ENCODE data around the gene ELN.
"Not testable (repeated sequence)": the region's sequence is repeated elsewhere in the genome, so short reads cannot be mapped to it uniquely, and the experiment has no call there.

Gene ELN

GRCh38 chr7:74027683-74028320 lies at the start of gene ELN:
Gene ELN (plus strand): TSS chr7:74028173. CDS start chr7:74028188, 15 bp downstream.
- ATAC-seq = no peak
- H3K27ac Mint-ChIP-seq = no peak within 1 kb of the TSS
- no peak within 1 kb of the TSS for H3K4me3 Mint-ChIP-seq
- no peaks in the 10 kb centered on the region for H3K9me3 Mint-ChIP-seq
- DNase-seq (ENCODE audit: low spot score in 2 of 2) = no peak
- H3K4me1 Mint-ChIP-seq = peaks cover 33% of the 10 kb centered on the region
- no peaks in the 10 kb centered on the region for H3K36me3 Mint-ChIP-seq

DNA sequence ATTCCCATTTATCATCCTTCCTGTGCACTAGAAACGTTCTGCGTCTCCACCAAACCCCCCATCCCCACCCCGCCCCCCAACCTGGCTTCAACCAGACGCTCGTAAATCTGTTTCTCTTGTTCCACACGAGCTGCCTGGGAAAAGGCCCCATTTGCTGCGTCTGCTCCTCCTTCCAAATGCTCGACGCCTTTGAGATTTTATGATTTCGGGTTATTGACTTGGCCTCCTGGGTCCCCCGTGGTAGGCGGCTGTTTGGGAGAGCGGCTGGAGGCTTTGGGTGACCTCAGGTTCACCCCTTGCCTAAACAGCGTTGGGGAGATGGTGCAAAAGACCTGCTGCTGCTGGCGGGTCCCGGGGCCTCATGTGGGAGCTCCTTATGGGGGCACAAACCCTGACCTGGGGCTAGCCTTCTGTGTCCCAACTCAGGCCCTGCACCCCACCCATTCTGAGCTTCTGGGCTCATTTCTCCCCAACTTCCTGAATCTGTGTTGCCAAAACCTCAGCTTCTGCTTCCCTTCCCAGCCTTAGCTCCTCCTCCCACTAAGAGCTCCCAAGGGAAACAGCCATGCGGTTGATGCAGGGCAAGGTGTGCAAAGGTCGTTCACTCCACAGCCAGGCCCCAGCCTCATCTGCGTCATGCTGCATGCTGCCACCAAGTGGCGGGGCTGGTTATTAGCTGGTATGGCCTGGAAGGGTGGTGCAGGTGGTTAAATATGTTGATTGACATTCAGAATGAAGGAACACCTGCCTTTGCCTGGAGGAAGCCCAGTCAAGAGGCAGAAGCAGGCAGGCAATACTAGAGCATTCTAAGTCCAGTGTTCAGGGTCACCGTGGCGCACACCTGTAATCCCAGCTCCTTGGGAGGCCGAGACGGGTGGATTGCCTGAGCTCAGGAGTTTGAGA lies 49.1 kb upstream of the ELN start:
- ATAC-seq (peak; percentile 31), DNase-seq (ENCODE audit: low spot score in 2 of 2) (no peak)

GRCh38 chr7:73979656-73980055 lies 48.3 kb upstream of the ELN start:
- not testable (repeated sequence) for ATAC-seq; H3K36me3 Mint-ChIP-seq; H3K27ac Mint-ChIP-seq; DNase-seq (ENCODE audit: low spot score in 2 of 2); H3K4me1 Mint-ChIP-seq; H3K9me3 Mint-ChIP-seq; H3K4me3 Mint-ChIP-seq

More for the DNA sequence above, 49.1 kb upstream of the ELN start:
- H3K27ac Mint-ChIP-seq = no peak overlapping the region
- no peak overlapping the region for H3K4me3 Mint-ChIP-seq
- no peaks in the 10 kb centered on the region for H3K36me3 Mint-ChIP-seq
- no peaks in the 10 kb centered on the region for H3K4me1 Mint-ChIP-seq
- H3K9me3 Mint-ChIP-seq = no peaks in the 10 kb centered on the region

- no peaks in the 10 kb centered on the region for H3K4me1 Mint-ChIP-seq
- H3K36me3 Mint-ChIP-seq = no peaks in the 10 kb centered on the region
- no peak for ATAC-seq
- no peaks in the 10 kb centered on the region for H3K9me3 Mint-ChIP-seq
- DNase-seq (ENCODE audit: low spot score in 2 of 2) = no peak
- no peak overlapping the region for H3K27ac Mint-ChIP-seq
- no peak overlapping the region for H3K4me3 Mint-ChIP-seq
These were observed 47.8 kb upstream of the ELN start for GRCh38 chr7:73980206-73980605.

- Mint-ChIP-seq H3K4me3 (no peak overlapping the region), H3K36me3 (no peaks in the 10 kb centered on the region), H3K27ac (no peak overlapping the region), H3K4me1 (no peaks in the 10 kb centered on the region), H3K9me3 (no peaks in the 10 kb centered on the region)
- ATAC-seq (no peak), DNase-seq (ENCODE audit: low spot score in 2 of 2) (no peak)
These were observed 46.0 kb upstream of the ELN start for GRCh38 chr7:73981933-73982332.

- Mint-ChIP-seq H3K4me1 (no peaks in the 10 kb centered on the region), H3K27ac (no peak overlapping the region), H3K36me3 (no peaks in the 10 kb centered on the region), H3K9me3 (no peaks in the 10 kb centered on the region), H3K4me3 (no peak overlapping the region)
- DNase-seq (ENCODE audit: low spot score in 2 of 2) = no peak
- ATAC-seq = no peak
These were observed 44.4 kb upstream of the ELN start for GRCh38 chr7:73983437-73984164.

- DNase-seq (ENCODE audit: low spot score in 2 of 2) = no peak
- no peak for ATAC-seq
- no peaks in the 10 kb centered on the region for H3K4me1 Mint-ChIP-seq
- H3K9me3 Mint-ChIP-seq = no peaks in the 10 kb centered on the region
- H3K27ac Mint-ChIP-seq = no peak overlapping the region
- H3K4me3 Mint-ChIP-seq = no peak overlapping the region
- H3K36me3 Mint-ChIP-seq = no peaks in the 10 kb centered on the region
These were observed 43.3 kb upstream of the ELN start for GRCh38 chr7:73984481-73985205.

- ATAC-seq (peak; percentile 5), DNase-seq (ENCODE audit: low spot score in 2 of 2) (no peak)
These were observed 42.2 kb upstream of the ELN start for GRCh38 chr7:73985737-73986141.

DNA sequence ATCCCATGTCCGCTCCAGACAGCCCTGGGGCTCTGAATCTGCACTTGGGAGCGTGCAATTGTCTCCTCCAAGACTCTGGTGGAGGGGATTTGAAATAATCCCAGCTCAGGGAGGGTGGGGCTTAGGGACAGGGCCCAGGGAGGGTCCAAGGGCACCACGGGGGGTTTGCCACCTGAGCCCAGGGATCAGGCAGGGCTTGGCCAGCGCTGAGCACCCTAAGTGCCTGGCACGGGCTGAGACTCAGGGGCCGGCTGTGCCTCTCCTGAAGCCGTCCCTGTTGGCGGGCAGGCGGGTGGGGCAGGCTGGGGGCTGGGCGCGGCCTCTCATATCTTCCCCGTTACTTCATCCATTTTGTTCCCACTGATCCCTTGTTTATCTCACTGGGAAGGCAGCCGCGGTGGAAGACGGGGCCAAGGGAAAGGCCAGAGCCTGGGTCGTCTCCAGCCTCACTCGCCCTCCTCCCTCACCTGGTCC lies 41.8 kb upstream of the ELN start:
- no peak overlapping the region for H3K4me3 Mint-ChIP-seq
- ATAC-seq (no peak), DNase-seq (ENCODE audit: low spot score in 2 of 2) (no peak)
- H3K9me3 Mint-ChIP-seq = no peaks in the 10 kb centered on the region
- no peaks in the 10 kb centered on the region for H3K4me1 Mint-ChIP-seq
- H3K27ac Mint-ChIP-seq = no peak overlapping the region
- no peaks in the 10 kb centered on the region for H3K36me3 Mint-ChIP-seq

More at GRCh38 chr7:73985737-73986141, 42.2 kb upstream of the ELN start:
- H3K9me3 Mint-ChIP-seq = no peaks in the 10 kb centered on the region
- no peak overlapping the region for H3K27ac Mint-ChIP-seq
- no peak overlapping the region for H3K4me3 Mint-ChIP-seq
- no peaks in the 10 kb centered on the region for H3K36me3 Mint-ChIP-seq
- no peaks in the 10 kb centered on the region for H3K4me1 Mint-ChIP-seq

DNA sequence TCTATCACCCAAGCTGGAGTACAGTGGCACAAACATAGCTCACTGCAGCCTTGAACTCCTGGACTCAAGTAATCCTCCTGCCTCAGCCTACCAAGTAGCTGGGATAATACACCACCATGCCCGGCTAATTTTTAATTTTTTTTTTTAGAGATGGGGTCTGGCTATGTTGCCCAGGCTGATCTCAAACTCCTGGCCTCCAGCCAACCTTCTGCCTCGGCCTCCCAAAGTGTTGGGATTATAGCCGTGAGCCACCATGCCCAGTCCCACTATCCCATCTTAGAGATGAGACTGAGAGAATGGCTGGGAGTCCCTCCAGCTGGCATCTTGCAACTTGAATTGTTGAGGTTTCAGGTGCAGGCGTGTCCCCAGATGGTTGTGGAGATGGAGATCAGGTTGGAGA lies 40.7 kb upstream of the ELN start:
- Mint-ChIP-seq H3K27ac (no peak overlapping the region), H3K36me3 (no peaks in the 10 kb centered on the region), H3K4me1 (no peaks in the 10 kb centered on the region), H3K9me3 (no peaks in the 10 kb centered on the region), H3K4me3 (no peak overlapping the region)
- ATAC-seq = no peak
- DNase-seq (ENCODE audit: low spot score in 2 of 2) = no peak

GRCh38 chr7:73988197-73988596 lies 39.8 kb upstream of the ELN start:
- Mint-ChIP-seq H3K4me3 (no peak overlapping the region), H3K9me3 (no peaks in the 10 kb centered on the region)

GRCh38 chr7:73991522-73992100 lies 36.4 kb upstream of the ELN start:
- H3K4me1 Mint-ChIP-seq = no peaks in the 10 kb centered on the region
- no peak overlapping the region for H3K4me3 Mint-ChIP-seq
- no peak overlapping the region for H3K27ac Mint-ChIP-seq
- no peaks in the 10 kb centered on the region for H3K36me3 Mint-ChIP-seq
- ATAC-seq (no peak), DNase-seq (ENCODE audit: low spot score in 2 of 2) (no peak)
- peaks cover 9% of the 10 kb centered on the region for H3K9me3 Mint-ChIP-seq

More at GRCh38 chr7:73988197-73988596, 39.8 kb upstream of the ELN start:
- no peak for DNase-seq (ENCODE audit: low spot score in 2 of 2)
- Mint-ChIP-seq H3K4me1 (no peaks in the 10 kb centered on the region), H3K27ac (no peak overlapping the region), H3K36me3 (no peaks in the 10 kb centered on the region)
- no peak for ATAC-seq

GRCh38 chr7:73992101-73992562 lies 35.8 kb upstream of the ELN start:
- no peak overlapping the region for H3K27ac Mint-ChIP-seq
- H3K4me1 Mint-ChIP-seq = no peaks in the 10 kb centered on the region
- no peak for ATAC-seq
- no peaks in the 10 kb centered on the region for H3K36me3 Mint-ChIP-seq
- H3K9me3 Mint-ChIP-seq = peaks cover 9% of the 10 kb centered on the region
- no peak for DNase-seq (ENCODE audit: low spot score in 2 of 2)
- H3K4me3 Mint-ChIP-seq = no peak overlapping the region

- DNase-seq (ENCODE audit: low spot score in 2 of 2) (no peak), ATAC-seq (no peak)
- H3K27ac Mint-ChIP-seq = no peak overlapping the region
- H3K4me3 Mint-ChIP-seq = no peak overlapping the region
- no peaks in the 10 kb centered on the region for H3K4me1 Mint-ChIP-seq
- H3K9me3 Mint-ChIP-seq = peaks cover 9% of the 10 kb centered on the region
- no peaks in the 10 kb centered on the region for H3K36me3 Mint-ChIP-seq
These were observed 34.0 kb upstream of the ELN start for GRCh38 chr7:73994023-73994422.

All from stimulated activated effector memory CD8-positive, alpha-beta T cell treated with anti-CD3 and anti-CD28 coated beads, Interleukin-12 subunit alpha, Interleukin-12 subunit beta, amount 100 ng/mL, for 72 hours (primary cell).